GM06990 (cell line): ENCODE results near the gene ZNF573.

Experiments used
- DNase-seq: peaks from one replicate; pipeline ENCODE4 v3.0.0-alpha.2; 2011; ENCODE audit not compliant: insufficient read length; ENCODE audit errors: extremely low read depth
- H3K27me3 ChIP-seq: replicated peaks from 2 replicates; pipeline ENCODE4 v1.6.0; 2011; ENCODE audit warnings: low read length; ENCODE audit not compliant: control insufficient read depth, insufficient read depth
- H3K36me3 ChIP-seq: 2 replicates; pipeline ENCODE4 v1.5.1; 2011; ENCODE audit warnings: low read length; ENCODE audit not compliant: control insufficient read depth, insufficient read depth
- H3K4me3 ChIP-seq: replicated peaks from 2 replicates; pipeline ENCODE4 v1.5.1; 2011; ENCODE audit warnings: low read depth, mild to moderate bottlenecking, control low read depth, low read length
- TF ChIP-seq, protein P1 (sequence below): IDR thresholded peaks from 2 replicates; pipeline ENCODE4 v1.5.1; 2011; ENCODE audit warnings: low read length, control low read depth, mild to moderate bottlenecking, inconsistent platforms; ENCODE audit not compliant: insufficient read depth, poor library complexity, severe bottlenecking

Gene ZNF573

GRCh38 chr19:37699057-37699456 lies 80.3 kb downstream of the ZNF573 start:
- Histone ChIP-seq H3K36me3 (peaks cover 4% of the 10 kb centered on the region), H3K27me3 (no peaks in the 10 kb centered on the region), H3K4me3 (no peak overlapping the region)
- no peak for DNase-seq
- TF ChIP-seq, protein P1, sequence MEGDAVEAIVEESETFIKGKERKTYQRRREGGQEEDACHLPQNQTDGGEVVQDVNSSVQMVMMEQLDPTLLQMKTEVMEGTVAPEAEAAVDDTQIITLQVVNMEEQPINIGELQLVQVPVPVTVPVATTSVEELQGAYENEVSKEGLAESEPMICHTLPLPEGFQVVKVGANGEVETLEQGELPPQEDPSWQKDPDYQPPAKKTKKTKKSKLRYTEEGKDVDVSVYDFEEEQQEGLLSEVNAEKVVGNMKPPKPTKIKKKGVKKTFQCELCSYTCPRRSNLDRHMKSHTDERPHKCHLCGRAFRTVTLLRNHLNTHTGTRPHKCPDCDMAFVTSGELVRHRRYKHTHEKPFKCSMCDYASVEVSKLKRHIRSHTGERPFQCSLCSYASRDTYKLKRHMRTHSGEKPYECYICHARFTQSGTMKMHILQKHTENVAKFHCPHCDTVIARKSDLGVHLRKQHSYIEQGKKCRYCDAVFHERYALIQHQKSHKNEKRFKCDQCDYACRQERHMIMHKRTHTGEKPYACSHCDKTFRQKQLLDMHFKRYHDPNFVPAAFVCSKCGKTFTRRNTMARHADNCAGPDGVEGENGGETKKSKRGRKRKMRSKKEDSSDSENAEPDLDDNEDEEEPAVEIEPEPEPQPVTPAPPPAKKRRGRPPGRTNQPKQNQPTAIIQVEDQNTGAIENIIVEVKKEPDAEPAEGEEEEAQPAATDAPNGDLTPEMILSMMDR: no peak

DNA sequence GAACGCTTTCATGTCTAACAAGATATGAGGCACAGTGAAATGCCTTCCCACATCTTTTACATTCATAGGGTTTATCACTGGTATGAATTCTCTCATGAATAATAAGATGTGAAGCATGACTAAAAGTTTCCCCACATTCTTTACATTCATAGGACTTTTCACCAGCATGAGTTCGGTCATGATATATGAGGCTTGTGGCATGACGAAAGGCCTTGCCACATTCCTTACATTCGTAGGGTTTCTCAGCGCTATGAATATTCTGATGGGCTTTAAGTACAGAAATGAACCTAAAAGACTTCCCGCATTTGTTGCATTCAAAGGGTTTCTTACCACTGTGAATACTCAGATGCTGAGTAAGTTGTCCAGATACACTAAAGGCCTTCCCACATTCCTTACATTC lies 81.2 kb downstream of the ZNF573 start:
- H3K27me3 ChIP-seq: no peaks in the 10 kb centered on the region
- peaks cover 4% of the 10 kb centered on the region for H3K36me3 ChIP-seq
- TF ChIP-seq, protein P1: no peak
- DNase-seq: no peak
- H3K4me3 ChIP-seq: no peak overlapping the region

DNA sequence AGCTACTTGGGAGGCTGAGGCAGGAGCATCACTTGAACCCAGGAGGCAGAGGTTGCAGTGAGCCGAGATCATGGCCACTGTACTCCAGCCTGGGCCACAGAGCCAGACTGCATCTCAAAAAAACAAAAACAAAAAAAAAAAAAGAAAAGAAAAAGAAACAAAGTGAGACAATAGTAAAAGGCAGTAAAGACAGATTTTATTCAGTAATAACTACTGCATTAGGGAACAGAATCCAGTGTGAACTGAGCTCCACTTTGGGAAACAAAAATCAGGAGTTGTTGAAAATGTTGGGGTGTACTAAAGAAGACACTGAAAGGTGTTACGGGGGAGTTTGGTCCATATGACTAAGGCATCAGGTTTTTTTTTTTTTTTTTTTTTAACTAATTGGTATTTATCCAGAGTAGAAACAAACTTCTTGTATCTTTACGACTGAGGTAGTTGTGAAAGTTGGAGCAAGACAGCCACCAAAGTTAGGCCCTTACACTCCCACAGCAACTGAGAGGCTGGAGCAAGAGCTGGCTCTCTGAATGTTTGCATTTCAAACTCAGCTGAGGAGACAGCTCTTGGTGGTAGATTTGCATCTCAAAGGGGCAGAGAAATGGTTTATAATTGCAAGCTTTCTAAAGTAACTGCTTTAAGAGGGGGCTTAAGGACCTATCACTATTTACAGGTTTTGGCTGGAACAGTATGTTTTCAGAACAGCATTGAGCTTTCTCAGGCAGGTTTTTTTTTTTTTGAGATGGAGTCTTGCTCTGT lies 84.1 kb downstream of the ZNF573 start:
- no peak for DNase-seq
- no peak overlapping the region for H3K4me3 ChIP-seq
- TF ChIP-seq, protein P1: no peak
- peaks cover 4% of the 10 kb centered on the region for H3K36me3 ChIP-seq
- H3K27me3 ChIP-seq: no peaks in the 10 kb centered on the region

DNA sequence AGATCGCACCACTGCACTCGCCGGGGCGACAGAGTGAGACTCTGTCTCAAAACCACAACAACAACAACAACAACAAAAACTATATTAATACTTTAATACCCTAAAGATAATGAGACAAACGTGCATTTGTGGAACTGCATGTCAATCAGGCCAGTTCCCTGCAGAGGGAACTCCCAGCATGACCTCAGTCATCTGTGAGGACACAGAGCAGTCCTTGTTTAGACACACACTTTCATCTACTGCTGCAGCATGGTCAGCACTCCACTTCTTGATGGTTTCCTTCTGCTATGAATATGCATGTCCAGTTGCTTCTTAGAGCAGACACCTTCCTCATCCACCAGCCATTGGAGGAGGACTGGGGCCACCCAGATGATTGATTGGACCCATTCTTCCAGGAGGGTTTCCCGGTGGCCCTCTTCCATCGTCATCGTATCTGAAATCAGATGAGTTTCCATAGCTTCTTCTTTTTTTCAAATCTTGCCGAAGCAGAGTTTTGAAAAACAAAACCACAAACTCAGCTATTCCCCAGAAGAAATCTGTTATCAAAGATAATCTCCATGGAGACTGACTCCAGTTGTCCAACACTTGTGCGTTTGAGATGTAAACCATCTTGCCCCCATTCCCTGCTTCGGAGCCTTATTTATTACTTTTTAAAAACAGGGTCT lies 86.3 kb downstream of the ZNF573 start:
- TF ChIP-seq, protein P1: no peak
- Histone ChIP-seq H3K4me3 (no peak overlapping the region), H3K36me3 (no peaks in the 10 kb centered on the region), H3K27me3 (no peaks in the 10 kb centered on the region)
- DNase-seq: no peak

DNA sequence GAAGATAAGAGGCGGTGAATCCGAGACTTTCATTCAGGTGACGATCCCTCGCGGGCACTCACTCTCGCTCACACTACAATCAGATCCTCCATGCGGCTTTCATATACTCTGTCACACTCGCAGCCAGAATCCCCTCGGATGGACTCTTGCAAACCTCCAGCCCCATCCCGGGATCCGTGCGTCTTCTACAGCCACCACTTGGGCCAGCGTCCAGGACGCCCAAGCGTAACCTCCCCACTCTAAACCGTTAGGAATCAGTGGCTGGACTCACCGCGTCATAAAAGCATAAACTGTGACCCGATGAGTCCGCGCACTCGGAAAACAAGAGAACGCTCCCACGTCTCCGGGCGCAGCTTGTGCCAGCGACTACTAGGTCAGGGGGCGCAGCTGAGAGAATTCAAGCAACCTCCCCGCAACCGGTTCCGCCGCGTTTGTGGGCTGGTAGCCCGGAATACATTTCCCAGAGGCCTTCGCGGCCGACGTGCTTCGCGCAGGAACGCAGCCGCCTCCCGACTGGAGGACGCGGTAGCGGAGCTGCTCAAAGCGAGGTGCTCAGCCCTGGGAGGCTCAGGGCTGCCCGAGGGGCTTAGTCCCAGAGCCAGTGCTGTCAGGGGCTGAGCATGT lies 87.4 kb downstream of the ZNF573 start:
- peak; percentile 66 for DNase-seq
- Histone ChIP-seq H3K4me3 (peak overlapping the region; percentile 60), H3K36me3 (no peaks in the 10 kb centered on the region), H3K27me3 (no peaks in the 10 kb centered on the region)
- TF ChIP-seq, protein P1: no peak
